Measurements from ENCODE around the gene VAV1. TPM values are rescaled to one million over a fixed set of nuclear protein-coding genes. Genes with fewer than 3 reads are reported as not detected.
"Not testable (repeated sequence)": the region's sequence is repeated elsewhere in the genome, so short reads cannot be mapped to it uniquely, and the experiment has no call there.

Gene VAV1
- total RNA-seq, 1 experiment from 2014 or later, result not detected

DNA sequence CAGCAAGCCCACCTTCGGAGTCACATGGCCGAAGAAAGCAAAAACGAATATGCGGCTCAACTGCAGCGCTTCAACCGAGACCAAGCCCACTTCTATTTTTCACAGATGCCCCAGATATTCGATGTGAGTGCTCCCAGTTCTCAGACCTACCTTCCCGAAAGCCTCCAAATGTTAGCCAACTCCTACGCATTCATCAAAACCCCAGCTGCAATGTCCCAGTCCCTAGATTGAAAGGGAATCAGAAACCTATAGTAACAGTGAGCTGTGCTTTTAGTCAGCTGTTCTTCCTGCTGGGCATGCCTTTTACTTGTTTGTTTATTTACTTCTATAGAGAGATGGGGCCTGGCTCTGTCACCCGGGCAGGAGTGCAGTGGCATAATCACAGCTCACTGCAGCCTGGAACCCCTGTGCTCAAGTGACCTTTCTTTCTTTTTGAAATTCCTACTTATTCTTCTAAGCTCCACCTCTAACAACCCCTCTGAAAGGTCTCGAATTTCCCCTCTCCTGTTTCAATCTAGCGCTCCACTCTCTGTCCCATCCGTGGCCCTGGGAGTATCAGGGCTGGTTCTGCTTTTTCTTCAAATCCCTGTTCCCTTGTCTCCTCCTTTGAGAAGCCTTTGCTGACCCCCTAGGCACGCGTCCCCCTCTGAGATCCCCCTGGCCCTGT is 28.7 kb upstream of the VAV1 start:
- POLR2A ChIA-PET, result no interaction called here
- intact Hi-C loops (cut with micrococcal nuclease; ENCODE audit: unreplicated experiment), result no loop called here
- no peak overlapping the region for H3K4me3 Mint-ChIP-seq (ENCODE audit: unreplicated experiment)

GRCh38 chr19:6744381-6745301 is 27.9 kb upstream of the VAV1 start:
- H3K4me3 Mint-ChIP-seq (ENCODE audit: unreplicated experiment), result no peak overlapping the region
- CTCF ChIA-PET, result interaction anchor here (0.5 kb wide), 1 partner anchor 1862 kb away, joined by 6 read pairs; no protein-coding TSS in a partner anchor
- H3K27me3 Mint-ChIP-seq (ENCODE audit: insufficient read depth, unreplicated experiment), result no peaks in the 10 kb centered on the region
- TF ChIP-seq CTCF (IDR thresholded peaks at IDR 0.05; ENCODE audit: insufficient read depth in 1 of 2, low read depth in 1 of 2, low read length in 1 of 2, severe bottlenecking in 1 of 2, unreplicated experiment in 1 of 2), result no peak
- H3K4me1 ChIP-seq, result peaks cover 7% of the 10 kb centered on the region; the same call in 1 of the 2 replicates
- H3K36me3 Mint-ChIP-seq (ENCODE audit: insufficient read depth, unreplicated experiment), result peaks cover 89% of the 10 kb centered on the region
- intact Hi-C loops (cut with micrococcal nuclease; ENCODE audit: unreplicated experiment), result no loop called here
- peaks cover 10% of the 10 kb centered on the region for H3K36me3 ChIP-seq (ENCODE audit: control insufficient read depth, insufficient read depth, low read length)
- H3K9me3 ChIP-seq, result no peaks in the 10 kb centered on the region
- DNase-seq, result no peak
- H3K4me1 Mint-ChIP-seq (ENCODE audit: low read depth, unreplicated experiment), result peaks cover 12% of the 10 kb centered on the region
- no TSS peak for BruUV-seq (replicated peaks)
- H3K27ac Mint-ChIP-seq (ENCODE audit: unreplicated experiment), result peak overlapping the region; percentile 58
- POLR2A ChIA-PET, result no interaction called here
- H3K4me3 ChIP-seq (ENCODE audit: low read depth, low read length), result no peak overlapping the region
- no peaks in the 10 kb centered on the region for H3K9me3 Mint-ChIP-seq (ENCODE audit: unreplicated experiment)
- no peaks in the 10 kb centered on the region for H3K27me3 ChIP-seq (replicated peaks; ENCODE audit: control insufficient read depth, insufficient read depth, low read length)

More for the DNA sequence above, 28.7 kb upstream of the VAV1 start:
- Histone ChIP-seq H3K27me3 (replicated peaks; ENCODE audit: control insufficient read depth, insufficient read depth, low read length) (no peaks in the 10 kb centered on the region), H3K36me3 (ENCODE audit: control insufficient read depth, insufficient read depth, low read length) (peaks cover 10% of the 10 kb centered on the region), H3K9me3 (no peaks in the 10 kb centered on the region), H3K4me3 (ENCODE audit: low read depth, low read length) (no peak overlapping the region), H3K4me1 (peaks cover 11% of the 10 kb centered on the region)
- H3K4me1 Mint-ChIP-seq (ENCODE audit: low read depth, unreplicated experiment), result peaks cover 11% of the 10 kb centered on the region
- no peak for DNase-seq
- H3K36me3 Mint-ChIP-seq (ENCODE audit: insufficient read depth, unreplicated experiment), result peaks cover 83% of the 10 kb centered on the region
- BruUV-seq (replicated peaks), result no TSS peak
- CTCF ChIA-PET, result interaction anchor here (0.5 kb wide), 1 partner anchor 1861 kb away, joined by 6 read pairs; no protein-coding TSS in a partner anchor
- no peak for TF ChIP-seq CTCF (IDR thresholded peaks at IDR 0.05; ENCODE audit: insufficient read depth in 1 of 2, low read depth in 1 of 2, low read length in 1 of 2, severe bottlenecking in 1 of 2, unreplicated experiment in 1 of 2)
- H3K27ac Mint-ChIP-seq (ENCODE audit: unreplicated experiment), result peak overlapping the region; percentile 22
- H3K27me3 Mint-ChIP-seq (ENCODE audit: insufficient read depth, unreplicated experiment), result no peaks in the 10 kb centered on the region
- H3K9me3 Mint-ChIP-seq (ENCODE audit: unreplicated experiment), result no peaks in the 10 kb centered on the region

GRCh38 chr19:6745965-6746364 is 26.5 kb upstream of the VAV1 start:
- H3K27me3 Mint-ChIP-seq (ENCODE audit: insufficient read depth, unreplicated experiment), result no peaks in the 10 kb centered on the region
- no peak overlapping the region for H3K27ac Mint-ChIP-seq (ENCODE audit: unreplicated experiment)
- TF ChIP-seq CTCF (IDR thresholded peaks at IDR 0.05; ENCODE audit: insufficient read depth in 1 of 2, low read depth in 1 of 2, low read length in 1 of 2, severe bottlenecking in 1 of 2, unreplicated experiment in 1 of 2), result no peak
- H3K4me3 ChIP-seq (ENCODE audit: low read depth, low read length), result no peak overlapping the region
- no peak for DNase-seq
- no TSS peak for BruUV-seq (replicated peaks)
- H3K27me3 ChIP-seq (replicated peaks; ENCODE audit: control insufficient read depth, insufficient read depth, low read length), result no peaks in the 10 kb centered on the region
- H3K9me3 ChIP-seq, result no peaks in the 10 kb centered on the region
- no peak overlapping the region for H3K4me3 Mint-ChIP-seq (ENCODE audit: unreplicated experiment)
- CTCF ChIA-PET, result no interaction called here
- peaks cover 92% of the 10 kb centered on the region for H3K36me3 Mint-ChIP-seq (ENCODE audit: insufficient read depth, unreplicated experiment)
- intact Hi-C loops (cut with micrococcal nuclease; ENCODE audit: unreplicated experiment), result no loop called here
- H3K36me3 ChIP-seq (ENCODE audit: control insufficient read depth, insufficient read depth, low read length), result peaks cover 10% of the 10 kb centered on the region
- no peaks in the 10 kb centered on the region for H3K9me3 Mint-ChIP-seq (ENCODE audit: unreplicated experiment)
- peaks cover 8% of the 10 kb centered on the region; the same call in 1 of the 2 replicates for H3K4me1 ChIP-seq
- POLR2A ChIA-PET, result no interaction called here
- peaks cover 14% of the 10 kb centered on the region for H3K4me1 Mint-ChIP-seq (ENCODE audit: low read depth, unreplicated experiment)

- H3K9me3 Mint-ChIP-seq (ENCODE audit: unreplicated experiment); H3K4me3 Mint-ChIP-seq (ENCODE audit: unreplicated experiment); H3K27me3 ChIP-seq (replicated peaks; ENCODE audit: control insufficient read depth, insufficient read depth, low read length); H3K9me3 ChIP-seq; H3K27ac Mint-ChIP-seq (ENCODE audit: unreplicated experiment); DNase-seq; intact Hi-C loops (cut with micrococcal nuclease; ENCODE audit: unreplicated experiment); H3K27me3 Mint-ChIP-seq (ENCODE audit: insufficient read depth, unreplicated experiment); H3K4me3 ChIP-seq (ENCODE audit: low read depth, low read length); BruUV-seq (replicated peaks); H3K36me3 ChIP-seq (ENCODE audit: control insufficient read depth, insufficient read depth, low read length): not testable (repeated sequence)
- Mint-ChIP-seq H3K4me1 (ENCODE audit: low read depth, unreplicated experiment) (peaks cover 14% of the 10 kb centered on the region), H3K36me3 (ENCODE audit: insufficient read depth, unreplicated experiment) (peaks cover 92% of the 10 kb centered on the region)
- ChIA-PET POLR2A (interaction anchor here (0.7 kb wide), 1 partner anchor 11 kb away, joined by 4 read pairs; no protein-coding TSS in a partner anchor), CTCF (interaction anchor here (0.8 kb wide), 1 partner anchor 10 kb away, joined by 3 read pairs; no protein-coding TSS in a partner anchor)
- H3K4me1 ChIP-seq, result peaks cover 16% of the 10 kb centered on the region; the same call in 1 of the 2 replicates
Observed at GRCh38 chr19:6748543-6748942, 24.0 kb upstream of the VAV1 start.

All from Caco-2 (cell line).